Transverse colon (tissue), 4 donors: ENCODE results near the gene CDIPT.

Experiments used
- CTCF ChIP-seq, 5 experiments: fragments of 200-600 bp in 3 of 5; fragments of 450-650 bp in 2 of 5; sonication (generic) in 3 of 5; IDR thresholded peaks; 1 replicate in 2 of 5; 2 replicates in 3 of 5; pipeline ENCODE4 v1.5.1; 2016 to 2017; ENCODE audit warnings: antibody characterized with exemption in 5 of 5, inconsistent platforms in 3 of 5, mild to moderate bottlenecking in 2 of 5, moderate library complexity in 1 of 5
- EP300 ChIP-seq: sonication (generic); formaldehyde crosslinking; IDR thresholded peaks from one replicate; pipeline ENCODE4 v1.6.1; 2017; ENCODE audit warnings: antibody characterized with exemption, low read depth
- POLR2A ChIP-seq: fragments of 450-650 bp; IDR thresholded peaks from one replicate; pipeline ENCODE4 v1.6.1; 2016; ENCODE audit warnings: antibody characterized with exemption, mild to moderate bottlenecking, moderate library complexity
- POLR2AphosphoS5 ChIP-seq, 3 donors: sonication (generic); formaldehyde crosslinking; IDR thresholded peaks; one replicate each; pipeline ENCODE4 v1.6.1; 2016; ENCODE audit warnings: antibody characterized with exemption in 3 of 3

- TF ChIP-seq EP300: no peak
- no peak for TF ChIP-seq POLR2A
- no peak for TF ChIP-seq CTCF (IDR thresholded peaks at IDR 0.05)
- TF ChIP-seq POLR2AphosphoS5 (IDR thresholded peaks at IDR 0.05): no peak
Observed at GRCh38 chr16:29810699-29811169, 52.3 kb downstream of the CDIPT start.
